ENCODE data around the gene MAIP1.

Gene MAIP1

DNA sequence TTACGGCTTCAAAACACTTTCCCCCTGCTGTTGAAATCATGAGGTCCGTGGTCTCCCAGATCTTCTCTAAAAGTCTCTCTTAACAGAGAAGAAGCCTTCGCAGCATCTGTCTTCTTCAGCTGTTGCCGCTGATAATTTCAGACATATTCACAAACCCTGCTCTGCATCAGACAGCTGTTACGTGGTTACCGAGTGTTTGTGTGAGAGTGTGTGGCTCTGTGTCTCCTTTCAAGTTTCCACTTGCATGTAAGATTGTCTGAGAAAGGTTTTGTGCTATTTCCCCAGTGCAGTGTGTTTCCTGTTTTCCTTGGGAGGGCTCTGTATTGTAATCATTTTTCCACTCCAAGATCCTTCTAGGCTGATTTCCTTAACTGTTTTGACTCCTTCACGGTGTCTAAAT, 32.8 kb downstream of the MAIP1 start:
- DNase-seq (ENCODE audit: low read depth in 2 of 2, low spot score in 1 of 2), result no peak

DNA sequence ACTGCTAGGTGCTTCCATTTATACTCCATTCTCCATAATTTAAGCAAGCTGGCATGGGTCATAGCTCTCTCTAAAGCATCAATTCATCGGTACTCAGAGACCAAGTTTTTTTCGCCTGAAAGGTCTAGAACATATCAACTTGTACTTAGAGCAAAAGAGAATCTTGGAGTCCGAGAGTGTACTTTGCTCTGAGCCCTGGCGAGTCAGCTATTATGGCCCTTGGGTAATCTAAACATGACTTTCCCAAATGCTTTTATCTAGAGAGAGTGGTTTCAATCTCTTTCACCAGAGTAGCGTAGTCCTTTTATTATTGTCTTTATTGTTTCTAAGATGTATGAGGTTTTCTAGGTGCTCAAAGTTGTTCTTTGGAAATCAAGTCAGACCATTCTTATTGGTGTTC, 34.4 kb downstream of the MAIP1 start:
- no peak for DNase-seq (ENCODE audit: low read depth in 2 of 2, low spot score in 1 of 2)

DNA sequence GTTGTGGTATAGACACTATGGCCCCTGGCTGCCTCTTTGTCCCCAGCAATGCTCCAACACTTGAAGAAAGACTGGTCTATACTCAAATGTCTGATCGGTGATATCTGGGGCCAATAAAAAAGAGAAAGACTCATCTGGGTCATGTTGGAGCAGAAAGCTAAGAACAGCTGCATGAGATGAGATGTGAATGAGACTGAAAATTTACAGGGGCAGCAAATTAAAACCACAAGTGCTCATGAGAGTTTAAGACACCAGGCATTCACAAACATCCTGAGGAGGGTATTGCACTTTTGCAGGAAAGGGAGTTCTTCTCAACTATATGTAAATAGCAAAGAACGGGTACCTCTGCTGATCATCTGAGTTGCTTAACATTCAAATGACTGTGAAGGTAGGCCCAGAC, 36.3 kb downstream of the MAIP1 start:
- DNase-seq (ENCODE audit: low read depth in 2 of 2, low spot score in 1 of 2), result no peak

GRCh38 chr2:199992296-199992695, 36.9 kb downstream of the MAIP1 start:
- no peak for DNase-seq (ENCODE audit: low read depth in 2 of 2, low spot score in 1 of 2)

- DNase-seq (ENCODE audit: low read depth in 2 of 2, low spot score in 1 of 2), result no peak
These were observed 39.0 kb downstream of the MAIP1 start for GRCh38 chr2:199994371-199994770.

DNA sequence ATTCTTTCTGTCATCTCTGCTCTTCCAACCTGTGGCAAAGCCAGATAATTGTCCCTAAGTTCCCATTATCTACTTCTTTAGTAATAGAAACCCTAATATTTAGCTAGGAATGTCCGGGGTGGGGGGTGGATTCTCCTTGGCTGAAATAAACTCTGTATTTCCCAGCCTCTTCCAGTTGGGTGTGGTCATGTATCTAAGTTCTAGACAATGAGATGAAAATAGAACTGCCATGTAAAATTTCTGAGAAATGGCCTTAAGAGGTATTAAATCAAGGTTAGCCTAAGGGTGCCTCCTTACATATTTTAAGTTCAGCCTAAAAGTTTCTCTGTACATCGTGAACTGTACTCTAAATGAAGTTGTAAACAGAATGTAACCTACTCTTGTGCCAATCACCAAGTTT, 39.5 kb downstream of the MAIP1 start:
- no peak for DNase-seq (ENCODE audit: low read depth in 2 of 2, low spot score in 1 of 2)

GRCh38 chr2:199997296-199997695, 41.9 kb downstream of the MAIP1 start:
- no peak for DNase-seq (ENCODE audit: low read depth in 2 of 2, low spot score in 1 of 2)

- no peak for DNase-seq (ENCODE audit: low read depth in 2 of 2, low spot score in 1 of 2)
These were observed 43.8 kb downstream of the MAIP1 start for GRCh38 chr2:199999166-199999565.

- DNase-seq (ENCODE audit: low read depth in 2 of 2, low spot score in 1 of 2), result no peak
These were observed 45.2 kb downstream of the MAIP1 start for GRCh38 chr2:200000444-200001163.

DNA sequence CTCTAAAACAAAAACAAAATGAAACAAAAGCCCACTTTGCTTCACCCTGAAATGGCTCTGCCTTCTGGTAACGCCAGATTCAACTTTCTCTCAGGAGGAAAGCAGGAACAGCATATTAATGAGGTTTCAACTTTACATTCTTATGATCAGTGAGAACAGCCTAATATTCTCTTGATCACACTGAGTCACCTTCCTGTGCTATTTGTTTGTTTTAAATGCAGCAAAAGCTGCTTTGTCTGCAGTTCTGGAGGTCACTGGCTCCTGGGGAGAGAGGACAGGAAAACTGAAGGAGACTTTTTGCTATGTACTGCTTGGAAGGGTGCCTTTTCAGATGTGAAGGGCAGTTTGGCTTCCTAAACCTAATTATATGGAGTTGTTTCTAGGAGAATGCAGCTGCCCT, 48.1 kb downstream of the MAIP1 start:
- no peak for DNase-seq (ENCODE audit: low read depth in 2 of 2, low spot score in 1 of 2)

GRCh38 chr2:200005675-200006074, 50.3 kb downstream of the MAIP1 start:
- DNase-seq (ENCODE audit: low read depth in 2 of 2, low spot score in 1 of 2), result no peak

DNA sequence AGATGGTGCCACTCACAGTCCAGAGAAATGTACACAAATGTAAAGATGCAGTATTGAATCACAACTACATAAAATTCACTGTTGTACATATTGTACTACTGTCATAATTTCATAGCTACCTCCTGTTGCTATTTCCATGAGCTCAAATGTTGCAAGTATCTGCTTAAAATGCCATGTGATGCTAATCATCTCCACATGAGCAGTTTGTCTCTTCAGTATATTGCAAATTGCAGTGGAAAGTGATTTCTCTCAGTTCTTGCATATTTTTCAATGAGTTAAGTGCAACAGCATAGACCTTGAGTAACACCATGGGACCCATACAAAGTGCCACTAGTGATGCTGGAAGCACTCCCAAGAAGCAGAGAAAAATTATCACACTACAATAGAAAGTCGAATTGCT, 51.9 kb downstream of the MAIP1 start:
- no peak for DNase-seq (ENCODE audit: low read depth in 2 of 2, low spot score in 1 of 2)

DNA sequence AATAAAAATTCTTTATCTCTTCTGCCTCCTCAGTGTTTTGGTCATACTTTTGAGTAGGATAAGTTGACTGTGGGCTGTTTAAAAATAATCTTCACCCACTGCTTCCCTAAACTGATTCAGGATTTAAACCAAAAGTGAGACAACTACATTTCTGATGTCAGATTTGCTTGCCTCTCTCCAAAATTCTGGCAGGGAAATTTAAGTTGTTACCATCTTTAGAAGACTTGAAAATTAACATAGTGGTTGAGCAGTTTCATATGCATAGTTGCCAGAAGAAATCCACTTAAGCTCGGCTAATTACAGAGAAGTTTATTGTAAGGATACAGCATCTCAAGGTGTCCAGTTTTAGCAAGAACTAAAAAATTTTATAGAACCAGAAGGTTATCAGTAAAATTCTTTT, 57.0 kb downstream of the MAIP1 start:
- DNase-seq (ENCODE audit: low read depth in 2 of 2, low spot score in 1 of 2), result no peak

Measured in stimulated activated CD8-positive, alpha-beta memory T cell treated with anti-CD3 and anti-CD28 coated beads, Interleukin-4, amount 100 ng/mL, for 1 hour (primary cell).